ENCODE results near the gene UBB. TPM values are rescaled to one million over a fixed set of nuclear protein-coding genes. Genes with fewer than 3 reads are reported as not detected.
A peak's percentile ranks its signal among the peaks of the same experiment; 100 is the strongest.
"Not testable (repeated sequence)": the region's sequence is repeated elsewhere in the genome, so short reads cannot be mapped to it uniquely, and the experiment has no call there.

Gene UBB
- total RNA-seq, 1 experiment from 2014 or later, result 1,609 TPM

DNA sequence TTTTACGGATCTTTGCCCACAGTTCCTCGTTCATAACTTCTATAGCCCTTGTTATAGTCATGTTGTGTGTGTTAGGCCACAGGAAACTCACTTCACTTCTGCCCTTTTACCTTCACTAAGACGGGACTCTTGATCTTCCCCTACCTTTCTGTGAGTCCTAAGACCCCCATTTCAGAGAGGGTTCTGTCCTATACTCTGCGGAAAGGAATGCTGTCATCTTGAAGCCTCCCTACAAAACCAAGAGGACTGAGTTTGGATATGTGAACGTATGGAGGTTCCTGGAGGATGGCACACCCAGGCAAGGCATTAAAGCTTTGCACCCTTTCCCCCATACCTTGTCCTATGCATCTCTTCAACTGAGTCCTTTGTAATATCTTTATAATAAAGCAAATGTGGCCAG, 3.7 kb downstream of the UBB start:
- no peak overlapping the region for H2AK5ac ChIP-seq (ENCODE audit: insufficient read length, low read length)
- no peak overlapping the region for H3K14ac ChIP-seq (ENCODE audit: insufficient read depth, low read length)
- H2BK120ac ChIP-seq (ENCODE audit: low read depth, low read length, poor library complexity, severe bottlenecking), result no peak overlapping the region
- no peak overlapping the region for H3T11ph ChIP-seq (ENCODE audit: low read length)
- Mint-ChIP-seq H3K4me1 (peaks cover 21 to 31% of the 10 kb centered on the region in 2 experiments), H3K27ac (peak overlapping the region in 1 of 3 experiments; percentile 69; a peak in 3 of 7 replicates), H3K36me3 (ENCODE audit: insufficient read depth in 1 of 3, low read depth in 3 of 3) (peaks cover 24 to 33% (median 28%) of the 10 kb centered on the region in 3 experiments; a peak in 6 of 7 replicates), H3K27me3 (ENCODE audit: low read depth) (no peaks in the 10 kb centered on the region), H3K9me3 (peaks cover 2 to 3% of the 10 kb centered on the region in 2 experiments; a peak in 2 of 5 replicates), H3K4me3 (no peak overlapping the region)
- H4K5ac ChIP-seq (ENCODE audit: insufficient read length, low read depth, low read length), result no peak overlapping the region
- no peak overlapping the region for H3K4me2 ChIP-seq (ENCODE audit: insufficient read depth, insufficient read length, low read length)
- TF ChIP-seq CTCF (conservative IDR thresholded peaks at IDR 0.05), result no peak
- DNase-seq, result no peak
- peaks cover 3% of the 10 kb centered on the region for H3K79me1 ChIP-seq (ENCODE audit: insufficient read depth, low read depth, low read length, poor library complexity, severe bottlenecking)
- WGBS (ENCODE audit: extremely low coverage, insufficient read length, low lambda C conversion rate), result no CpG with 5 or more reads among the region's 5 CpGs
- no peak overlapping the region for H3K56ac ChIP-seq (ENCODE audit: insufficient read length, low read depth, low read length)
- no peaks in the 10 kb centered on the region for H3K27me3 ChIP-seq (ENCODE audit: insufficient read depth, low read length)
- H3K4ac ChIP-seq (ENCODE audit: low read depth, low read length), result no peak overlapping the region
- no peak overlapping the region for H3K23ac ChIP-seq (ENCODE audit: insufficient read length, low read depth, low read length)
- H3K18ac ChIP-seq (ENCODE audit: insufficient read length, low read depth, low read length), result no peak overlapping the region
- H3K79me2 ChIP-seq (ENCODE audit: insufficient read depth, low read length), result peaks cover 7% of the 10 kb centered on the region; the same call in 1 of the 2 replicates
- no peaks in the 10 kb centered on the region for H3K4me1 ChIP-seq (ENCODE audit: insufficient read depth, low read length)
- H4K8ac ChIP-seq (replicated peaks; ENCODE audit: insufficient read length, low read depth, low read length), result no peak overlapping the region
- no peaks in the 10 kb centered on the region for H4K20me1 ChIP-seq (ENCODE audit: control insufficient read depth, insufficient read depth, insufficient read length)
- H3K9ac ChIP-seq (ENCODE audit: extremely low read depth, insufficient read length, low read length), result no peak overlapping the region
- no peak overlapping the region for H2BK15ac ChIP-seq (ENCODE audit: low read depth, low read length)
- no peak overlapping the region for H2AFZ ChIP-seq (ENCODE audit: low read length)
- no peak overlapping the region for H2BK5ac ChIP-seq (ENCODE audit: insufficient read length, low read length)
- no peak overlapping the region for H2BK12ac ChIP-seq (ENCODE audit: insufficient read length, low read depth, low read length)
- no peak overlapping the region for H4K91ac ChIP-seq (ENCODE audit: insufficient read length, low read depth, low read length)
- H2BK20ac ChIP-seq (ENCODE audit: low read depth, low read length, poor library complexity, severe bottlenecking), result no peak overlapping the region
- no peak overlapping the region for H3K27ac ChIP-seq (ENCODE audit: insufficient read length, low read depth, low read length)
- H3K9me3 ChIP-seq (ENCODE audit: control insufficient read depth, low read depth, low read length), result no peaks in the 10 kb centered on the region
- peaks cover 7% of the 10 kb centered on the region for H3K23me2 ChIP-seq (ENCODE audit: insufficient read length, low read depth, low read length, poor library complexity, severe bottlenecking)

GRCh38 chr17:16386126-16386507, 5.2 kb downstream of the UBB start:
- not testable (repeated sequence) for H2BK12ac ChIP-seq (ENCODE audit: insufficient read length, low read depth, low read length); H3K9me3 ChIP-seq (ENCODE audit: control insufficient read depth, low read depth, low read length); H3K18ac ChIP-seq (ENCODE audit: insufficient read length, low read depth, low read length); H2BK15ac ChIP-seq (ENCODE audit: low read depth, low read length); H2BK120ac ChIP-seq (ENCODE audit: low read depth, low read length, poor library complexity, severe bottlenecking); H3K27ac ChIP-seq (ENCODE audit: insufficient read length, low read depth, low read length); DNase-seq; H3K9ac ChIP-seq (ENCODE audit: extremely low read depth, insufficient read length, low read length); H3K27me3 Mint-ChIP-seq (ENCODE audit: low read depth); H3K79me1 ChIP-seq (ENCODE audit: insufficient read depth, low read depth, low read length, poor library complexity, severe bottlenecking); H2AK5ac ChIP-seq (ENCODE audit: insufficient read length, low read length); H3K79me2 ChIP-seq (ENCODE audit: insufficient read depth, low read length); H4K91ac ChIP-seq (ENCODE audit: insufficient read length, low read depth, low read length); H3K4ac ChIP-seq (ENCODE audit: low read depth, low read length); H4K5ac ChIP-seq (ENCODE audit: insufficient read length, low read depth, low read length); H2BK5ac ChIP-seq (ENCODE audit: insufficient read length, low read length); H3K23ac ChIP-seq (ENCODE audit: insufficient read length, low read depth, low read length); H2BK20ac ChIP-seq (ENCODE audit: low read depth, low read length, poor library complexity, severe bottlenecking); H3K4me1 ChIP-seq (ENCODE audit: insufficient read depth, low read length); H3K9me3 Mint-ChIP-seq; H4K20me1 ChIP-seq (ENCODE audit: control insufficient read depth, insufficient read depth, insufficient read length); H4K8ac ChIP-seq (replicated peaks; ENCODE audit: insufficient read length, low read depth, low read length); H3K56ac ChIP-seq (ENCODE audit: insufficient read length, low read depth, low read length); H2AFZ ChIP-seq (ENCODE audit: low read length); H3K23me2 ChIP-seq (ENCODE audit: insufficient read length, low read depth, low read length, poor library complexity, severe bottlenecking); H3T11ph ChIP-seq (ENCODE audit: low read length); H3K14ac ChIP-seq (ENCODE audit: insufficient read depth, low read length); H3K27me3 ChIP-seq (ENCODE audit: insufficient read depth, low read length)
- no CpG with 5 or more reads among the region's 23 CpGs for WGBS (ENCODE audit: extremely low coverage, insufficient read length, low lambda C conversion rate)
- peaks cover 21 to 30% of the 10 kb centered on the region in 2 experiments for H3K4me1 Mint-ChIP-seq
- peaks cover 26 to 37% (median 28%) of the 10 kb centered on the region in 3 experiments; a peak in 6 of 7 replicates for H3K36me3 Mint-ChIP-seq (ENCODE audit: insufficient read depth in 1 of 3, low read depth in 3 of 3)
- H3K27ac Mint-ChIP-seq, result peak overlapping the region; percentile 96 to 99 (median 98); a peak in 3 of 7 replicates
- peak overlapping the region; percentile 4 for H3K4me2 ChIP-seq (ENCODE audit: insufficient read depth, insufficient read length, low read length)
- H3K4me3 Mint-ChIP-seq, result peak overlapping the region; percentile 83 to 93
